ENCODE measurements around the gene SMURF2. TPM values are rescaled to one million over a fixed set of nuclear protein-coding genes. Genes with fewer than 3 reads are reported as not detected.
"Not testable (repeated sequence)": the region's sequence is repeated elsewhere in the genome, so short reads cannot be mapped to it uniquely, and the experiment has no call there.

The SMURF2 gene
- total and polyA plus RNA-seq, 10 of the 15 experiments (the other 5 are each of a cell fraction or from before 2014, with no cell fraction given) = 2.8 to 13.4 (median 7.5) TPM

GRCh38 chr17:64579917-64580316, 82.2 kb downstream of the SMURF2 start:
- POLR2A ChIA-PET = interaction anchor here (0.6 kb wide), 1 partner anchor 30 kb away, joined by 4 read pairs; no protein-coding TSS in a partner anchor
- RAD21 ChIA-PET (ENCODE audit: unreplicated experiment) = no interaction called here
- Histone ChIP-seq H3K9ac (ENCODE audit: control insufficient read depth, insufficient read depth, low read length) (no peak overlapping the region), H3K9me3 (replicated peaks; ENCODE audit: control insufficient read depth, insufficient read depth, low read length) (no peaks in the 10 kb centered on the region; the same call in 2 of the 3 replicates), H3K27me3 (replicated peaks in 1 of 2; ENCODE audit: control insufficient read depth in 2 of 2, insufficient read depth in 2 of 2, low read length in 1 of 2) (no peaks in the 10 kb centered on the region), H4K20me1 (ENCODE audit: control insufficient read depth, insufficient read depth) (no peaks in the 10 kb centered on the region), H3K79me2 (ENCODE audit: control insufficient read depth, insufficient read depth, low read length) (no peaks in the 10 kb centered on the region), H3K27ac (ENCODE audit: control insufficient read depth, insufficient read depth) (no peak overlapping the region), H2AFZ (ENCODE audit: control insufficient read depth, low read depth, low read length) (no peak overlapping the region), H3K4me3 (no peak overlapping the region), H3K36me3 (ENCODE audit: control insufficient read depth in 2 of 2, insufficient read depth in 2 of 2, low read length in 1 of 2) (peaks cover 2 to 4% of the 10 kb centered on the region in 2 experiments; a peak in 3 of 4 replicates), H3K4me1 (ENCODE audit: control insufficient read depth, insufficient read depth, low read length) (no peaks in the 10 kb centered on the region), H3K4me2 (ENCODE audit: control insufficient read depth, insufficient read depth) (no peak overlapping the region)
- DNase-seq (ENCODE audit: low read depth, low spot score) = no peak
- SMC1A ChIA-PET (ENCODE audit: uncharacterized antibody, unreplicated experiment) = interaction anchor here (0.6 to 0.9 kb wide), 4 partner anchors 13 to 55 kb away, joined by 3 to 4 read pairs (median 3); no protein-coding TSS in a partner anchor
- FAIRE-seq = no peak
- TF ChIP-seq PAX5 (IDR thresholded peaks at IDR 0.05; ENCODE audit: borderline replicate concordance, low read depth, low read length) (no peak), PKNOX1 (IDR thresholded peaks at IDR 0.05) (no peak)
- intact Hi-C loops (cut with micrococcal nuclease; ENCODE audit: unreplicated experiment) (no loop called here), in situ Hi-C loops (cut with MboI) (no loop called here)
- 100% methylated on average over 1 of the region's 1 CpG for WGBS (ENCODE audit: insufficient coverage, insufficient replicate concordance, low lambda C conversion rate, missing lambda C conversion rate)
- CTCF ChIA-PET = interaction anchor here (1.6 to 2.9 kb wide), 2 partner anchors 10 to 160 kb away, joined by 5 to 9 read pairs; no protein-coding TSS in a partner anchor
- no TSS peak for BruUV-seq (replicated peaks)
- no peak for ATAC-seq

- H3K4me2 ChIP-seq (ENCODE audit: control insufficient read depth, insufficient read depth); POLR2A ChIA-PET; H3K36me3 ChIP-seq (ENCODE audit: control insufficient read depth in 2 of 2, insufficient read depth in 2 of 2, low read length in 1 of 2); SMC1A ChIA-PET (ENCODE audit: uncharacterized antibody, unreplicated experiment); BruUV-seq (replicated peaks); H3K9me3 ChIP-seq (replicated peaks; ENCODE audit: control insufficient read depth, insufficient read depth, low read length); in situ Hi-C loops (cut with MboI); H3K79me2 ChIP-seq (ENCODE audit: control insufficient read depth, insufficient read depth, low read length); H3K9ac ChIP-seq (ENCODE audit: control insufficient read depth, insufficient read depth, low read length); ATAC-seq; H3K4me1 ChIP-seq (ENCODE audit: control insufficient read depth, insufficient read depth, low read length); H3K4me3 ChIP-seq; H3K27me3 ChIP-seq (replicated peaks in 1 of 2; ENCODE audit: control insufficient read depth in 2 of 2, insufficient read depth in 2 of 2, low read length in 1 of 2); FAIRE-seq; H4K20me1 ChIP-seq (ENCODE audit: control insufficient read depth, insufficient read depth); CTCF ChIA-PET; intact Hi-C loops (cut with micrococcal nuclease; ENCODE audit: unreplicated experiment); H2AFZ ChIP-seq (ENCODE audit: control insufficient read depth, low read depth, low read length); H3K27ac ChIP-seq (ENCODE audit: control insufficient read depth, insufficient read depth); DNase-seq (ENCODE audit: low read depth, low spot score): not testable (repeated sequence)
- 100% methylated on average over 4 of the region's 4 CpGs for WGBS (ENCODE audit: insufficient coverage, insufficient replicate concordance, low lambda C conversion rate, missing lambda C conversion rate)
- RAD21 ChIA-PET (ENCODE audit: unreplicated experiment) = interaction anchor here (1.7 kb wide), 1 partner anchor 72 kb away, joined by 4 read pairs; no protein-coding TSS in a partner anchor
These were observed 85.1 kb downstream of the SMURF2 start for GRCh38 chr17:64577025-64577424.
